ENCODE measurements around the gene EIF5A. TPM values are rescaled to one million over a fixed set of nuclear protein-coding genes. Genes with fewer than 3 reads are reported as not detected.
"Not testable (repeated sequence)": the region's sequence is repeated elsewhere in the genome, so short reads cannot be mapped to it uniquely, and the experiment has no call there.

EIF5A gene
- polyA plus RNA-seq, 1 donor (not counting 4 experiments of a cell fraction or from before 2014, with no cell fraction given): 948 TPM

- Histone ChIP-seq H3K27ac (ENCODE audit: control insufficient read depth, insufficient read depth, low read length) (no peak within 1 kb of the TSS), H3K4me3 (ENCODE audit: control insufficient read depth in 2 of 3, extremely low read depth in 1 of 3, insufficient read depth in 2 of 3, low read depth in 1 of 3, low read length in 3 of 3) (no peak within 1 kb of the TSS), H3K9me1 (ENCODE audit: control insufficient read depth, extremely low read depth, insufficient read depth, low read length) (no peaks in the 10 kb centered on the region), H3K4me1 (ENCODE audit: control insufficient read depth, extremely low read depth, insufficient read depth, low read length) (no peaks in the 10 kb centered on the region), H3K9me3 (ENCODE audit: control insufficient read depth, low read depth, low read length) (no peaks in the 10 kb centered on the region), H4K20me1 (ENCODE audit: control insufficient read depth, extremely low read depth, insufficient read depth, low read length) (no peaks in the 10 kb centered on the region), H2AFZ (ENCODE audit: control insufficient read depth, low read length) (no peak within 1 kb of the TSS), H3K9ac (ENCODE audit: control insufficient read depth, extremely low read depth, insufficient read depth, low read length) (no peak within 1 kb of the TSS), H3K36me3 (ENCODE audit: control insufficient read depth in 2 of 2, extremely low read depth in 1 of 2, insufficient read depth in 2 of 2, low read length in 2 of 2) (no peaks in the 10 kb centered on the region), H3K4me2 (ENCODE audit: control insufficient read depth, extremely low read depth, insufficient read depth, low read depth, low read length) (no peak within 1 kb of the TSS), H3K27me3 (ENCODE audit: control insufficient read depth, extremely low read depth, insufficient read depth, low read length) (peaks cover 1% of the 10 kb centered on the region), H3K79me2 (ENCODE audit: control insufficient read depth, insufficient read depth, low read length) (no peaks in the 10 kb centered on the region)
- FAIRE-seq: no peak
- no peak for DNase-seq (ENCODE audit: low read depth, low spot score)
- no peak for TF ChIP-seq EZH2 (IDR thresholded peaks at IDR 0.05; ENCODE audit: low read length)
- dilution Hi-C loops (cut with MboI; ENCODE audit: extremely low pct_ligation_motif_present, low sequenced_read_pairs): no loop called here
Observed at GRCh38 chr17:7336240-7337175, 29.1 kb downstream of the EIF5A start, which contains the start of gene ACAP1. Gene ACAP1, plus strand, starts transcription at chr17:7336529. Its CDS starts 206 bp downstream, at chr17:7336735.

GRCh38 chr17:7337600-7337999 lies 30.2 kb downstream of the EIF5A start:
- not testable (repeated sequence) for DNase-seq (ENCODE audit: low read depth, low spot score); H3K4me3 ChIP-seq (ENCODE audit: control insufficient read depth in 2 of 3, extremely low read depth in 1 of 3, insufficient read depth in 2 of 3, low read depth in 1 of 3, low read length in 3 of 3)

GRCh38 chr17:7340179-7340578 lies 32.8 kb downstream of the EIF5A start:
- Histone ChIP-seq H3K79me2 (ENCODE audit: control insufficient read depth, insufficient read depth, low read length) (no peaks in the 10 kb centered on the region), H3K4me1 (ENCODE audit: control insufficient read depth, extremely low read depth, insufficient read depth, low read length) (no peaks in the 10 kb centered on the region), H3K27me3 (ENCODE audit: control insufficient read depth, extremely low read depth, insufficient read depth, low read length) (peaks cover 18% of the 10 kb centered on the region), H3K9me3 (ENCODE audit: control insufficient read depth, low read depth, low read length) (no peaks in the 10 kb centered on the region), H3K4me2 (ENCODE audit: control insufficient read depth, extremely low read depth, insufficient read depth, low read depth, low read length) (no peak overlapping the region), H3K27ac (ENCODE audit: control insufficient read depth, insufficient read depth, low read length) (no peak overlapping the region), H4K20me1 (ENCODE audit: control insufficient read depth, extremely low read depth, insufficient read depth, low read length) (no peaks in the 10 kb centered on the region), H3K9me1 (ENCODE audit: control insufficient read depth, extremely low read depth, insufficient read depth, low read length) (no peaks in the 10 kb centered on the region), H3K36me3 (ENCODE audit: control insufficient read depth in 2 of 2, extremely low read depth in 1 of 2, insufficient read depth in 2 of 2, low read length in 2 of 2) (no peaks in the 10 kb centered on the region), H3K9ac (ENCODE audit: control insufficient read depth, extremely low read depth, insufficient read depth, low read length) (no peak overlapping the region), H3K4me3 (ENCODE audit: control insufficient read depth in 2 of 3, extremely low read depth in 1 of 3, insufficient read depth in 2 of 3, low read depth in 1 of 3, low read length in 3 of 3) (no peak overlapping the region), H2AFZ (ENCODE audit: control insufficient read depth, low read length) (no peak overlapping the region)
- FAIRE-seq (no peak), DNase-seq (ENCODE audit: low read depth, low spot score) (no peak)
- dilution Hi-C loops (cut with MboI; ENCODE audit: extremely low pct_ligation_motif_present, low sequenced_read_pairs): no loop called here
- TF ChIP-seq EZH2 (IDR thresholded peaks at IDR 0.05; ENCODE audit: low read length): no peak

More at GRCh38 chr17:7337600-7337999, 30.2 kb downstream of the EIF5A start:
- H3K9me1 ChIP-seq (ENCODE audit: control insufficient read depth, extremely low read depth, insufficient read depth, low read length); H3K79me2 ChIP-seq (ENCODE audit: control insufficient read depth, insufficient read depth, low read length); H3K9ac ChIP-seq (ENCODE audit: control insufficient read depth, extremely low read depth, insufficient read depth, low read length); dilution Hi-C loops (cut with MboI; ENCODE audit: extremely low pct_ligation_motif_present, low sequenced_read_pairs); FAIRE-seq; H2AFZ ChIP-seq (ENCODE audit: control insufficient read depth, low read length); H3K9me3 ChIP-seq (ENCODE audit: control insufficient read depth, low read depth, low read length); H4K20me1 ChIP-seq (ENCODE audit: control insufficient read depth, extremely low read depth, insufficient read depth, low read length); H3K4me2 ChIP-seq (ENCODE audit: control insufficient read depth, extremely low read depth, insufficient read depth, low read depth, low read length); H3K36me3 ChIP-seq (ENCODE audit: control insufficient read depth in 2 of 2, extremely low read depth in 1 of 2, insufficient read depth in 2 of 2, low read length in 2 of 2); H3K4me1 ChIP-seq (ENCODE audit: control insufficient read depth, extremely low read depth, insufficient read depth, low read length); H3K27ac ChIP-seq (ENCODE audit: control insufficient read depth, insufficient read depth, low read length); H3K27me3 ChIP-seq (ENCODE audit: control insufficient read depth, extremely low read depth, insufficient read depth, low read length): not testable (repeated sequence)

Data from keratinocyte (primary cell).